Thymus (tissue), 11 donors: Measurements from ENCODE around the gene ZNF609. TPM values are rescaled to one million over a fixed set of nuclear protein-coding genes. Genes with fewer than 3 reads are reported as not detected.

ENCODE experiments used
- DNase-seq, 9 donors: peaks; one replicate each; pipeline ENCODE4 v3.0.0-alpha.2; 2013; ENCODE audit warnings: low spot score in 9 of 9, low read depth in 6 of 9, missing footprints in 1 of 9
- H3K27ac ChIP-seq, 2 donors: one replicate each; pipeline ENCODE4 v1.5.1; 2013; ENCODE audit warnings: control low read depth in 1 of 2, low read depth in 1 of 2, low read length in 1 of 2, mild to moderate bottlenecking in 1 of 2, moderate library complexity in 1 of 2
- H3K27me3 ChIP-seq, 2 donors: one replicate each; pipeline ENCODE4 v1.5.1; 2013; ENCODE audit warnings: low read length in 1 of 2; ENCODE audit not compliant: control insufficient read depth in 2 of 2, insufficient read depth in 1 of 2
- H3K36me3 ChIP-seq, 2 donors: one replicate each; pipeline ENCODE4 v1.5.1; 2013; ENCODE audit warnings: low read length in 1 of 2, mild to moderate bottlenecking in 1 of 2, moderate library complexity in 1 of 2; ENCODE audit not compliant: control insufficient read depth in 2 of 2, insufficient read depth in 2 of 2
- H3K4me1 ChIP-seq, 2 donors: one replicate each; pipeline ENCODE4 v1.5.1; 2013; ENCODE audit warnings: low read length in 2 of 2; ENCODE audit not compliant: control insufficient read depth in 2 of 2, insufficient read depth in 2 of 2
- H3K4me3 ChIP-seq, 2 donors: one replicate each; pipeline ENCODE4 v1.5.1; 2013; ENCODE audit warnings: low read length in 2 of 2, control low read depth in 1 of 2, mild to moderate bottlenecking in 1 of 2
- H3K9me3 ChIP-seq, 2 donors: one replicate each; pipeline ENCODE4 v1.5.1; 2013; ENCODE audit warnings: low read length in 1 of 2, mild to moderate bottlenecking in 1 of 2; ENCODE audit not compliant: control insufficient read depth in 2 of 2, insufficient read depth in 1 of 2
- WGBS: extraction: QIAGEN DNeasy Blood & Tissue Kit; methylation state at CpG from one replicate; pipeline ENCODE4 v1.1.7; 2013; 5-methylcytosine and 5-hydroxymethylcytosine counted together
- polyA plus RNA-seq: library from polyadenylated mRNA; stranded (reverse); fragments of 200-250 nt; gene quantifications from one replicate; pipeline ENCODE4 v1.2.3, GENCODE V29; 2013
- total RNA-seq: library from RNA; stranded (reverse); fragments of 120-200 nt; gene quantifications from one replicate; pipeline ENCODE4 v1.2.4, GENCODE V29; 2013
- donor health status: healthy.

ZNF609 gene
- total and polyA plus RNA-seq, 2 donors, result 7.5 to 16.8 TPM

- no peaks in the 10 kb centered on the region for H3K9me3 ChIP-seq
- peaks cover 3 to 6% of the 10 kb centered on the region in 2 donors for H3K4me1 ChIP-seq
- no peak overlapping the region for H3K4me3 ChIP-seq
- H3K27me3 ChIP-seq, result no peaks in the 10 kb centered on the region
- H3K36me3 ChIP-seq, result peaks cover 0 to 3% of the 10 kb centered on the region in 2 donors
- H3K27ac ChIP-seq, result peak overlapping the region in 1 of 2 donors; percentile 18
- WGBS, result 92% methylated on average over 4 of the region's 4 CpGs
- DNase-seq, result no peak
These were observed 75.3 kb downstream of the ZNF609 start for GRCh38 chr15:64535460-64536243.

GRCh38 chr15:64536244-64536836 lies 76.0 kb downstream of the ZNF609 start:
- Histone ChIP-seq H3K9me3 (no peaks in the 10 kb centered on the region), H3K4me3 (no peak overlapping the region), H3K27ac (peak overlapping the region in 1 of 2 donors; percentile 18), H3K4me1 (peaks cover 3 to 6% of the 10 kb centered on the region in 2 donors), H3K27me3 (no peaks in the 10 kb centered on the region), H3K36me3 (peaks cover 0 to 3% of the 10 kb centered on the region in 2 donors)
- DNase-seq, result no peak
- 80% methylated on average over 6 of the region's 6 CpGs for WGBS

- Histone ChIP-seq H3K9me3 (no peaks in the 10 kb centered on the region), H3K4me1 (no peaks in the 10 kb centered on the region), H3K27ac (no peak overlapping the region), H3K36me3 (peaks cover 3 to 4% of the 10 kb centered on the region in 2 donors), H3K4me3 (no peak overlapping the region), H3K27me3 (no peaks in the 10 kb centered on the region)
- 97% methylated on average over 1 of the region's 1 CpG for WGBS
- DNase-seq, result no peak
These were observed 81.7 kb downstream of the ZNF609 start for GRCh38 chr15:64542091-64542490.

GRCh38 chr15:64544450-64544849 lies 84.1 kb downstream of the ZNF609 start:
- H3K27me3 ChIP-seq, result no peaks in the 10 kb centered on the region
- H3K27ac ChIP-seq, result no peak overlapping the region
- 96% methylated on average over 2 of the region's 2 CpGs for WGBS
- no peaks in the 10 kb centered on the region for H3K4me1 ChIP-seq
- no peak for DNase-seq
- H3K9me3 ChIP-seq, result no peaks in the 10 kb centered on the region
- peaks cover 3 to 4% of the 10 kb centered on the region in 2 donors for H3K36me3 ChIP-seq
- H3K4me3 ChIP-seq, result no peak overlapping the region

GRCh38 chr15:64547275-64547674 lies 86.9 kb downstream of the ZNF609 start:
- H3K4me1 ChIP-seq, result no peaks in the 10 kb centered on the region
- H3K4me3 ChIP-seq, result no peak overlapping the region
- no peak for DNase-seq
- no peak overlapping the region for H3K27ac ChIP-seq
- no peaks in the 10 kb centered on the region for H3K9me3 ChIP-seq
- no peaks in the 10 kb centered on the region for H3K27me3 ChIP-seq
- H3K36me3 ChIP-seq, result peaks cover 0 to 4% of the 10 kb centered on the region in 2 donors

GRCh38 chr15:64548235-64548634 lies 87.9 kb downstream of the ZNF609 start:
- Histone ChIP-seq H3K27ac (no peak overlapping the region), H3K27me3 (no peaks in the 10 kb centered on the region), H3K4me1 (no peaks in the 10 kb centered on the region), H3K4me3 (no peak overlapping the region), H3K9me3 (no peaks in the 10 kb centered on the region), H3K36me3 (peaks cover 0 to 4% of the 10 kb centered on the region in 2 donors)
- no peak for DNase-seq
- 96% methylated on average over 2 of the region's 2 CpGs for WGBS

GRCh38 chr15:64549860-64550259 lies 89.5 kb downstream of the ZNF609 start:
- no peaks in the 10 kb centered on the region for H3K27me3 ChIP-seq
- no peak for DNase-seq
- no peaks in the 10 kb centered on the region for H3K9me3 ChIP-seq
- H3K4me3 ChIP-seq, result no peak overlapping the region
- H3K27ac ChIP-seq, result no peak overlapping the region
- H3K36me3 ChIP-seq, result no peaks in the 10 kb centered on the region
- H3K4me1 ChIP-seq, result no peaks in the 10 kb centered on the region
- 97% methylated on average over 2 of the region's 2 CpGs for WGBS

GRCh38 chr15:64552281-64552948 lies 92.0 kb downstream of the ZNF609 start:
- Histone ChIP-seq H3K4me1 (no peaks in the 10 kb centered on the region), H3K27me3 (no peaks in the 10 kb centered on the region), H3K4me3 (no peak overlapping the region), H3K27ac (no peak overlapping the region), H3K36me3 (no peaks in the 10 kb centered on the region), H3K9me3 (no peaks in the 10 kb centered on the region)
- 97% methylated on average over 8 of the region's 8 CpGs for WGBS
- no peak for DNase-seq

- Histone ChIP-seq H3K27ac (no peak overlapping the region), H3K36me3 (no peaks in the 10 kb centered on the region), H3K9me3 (no peaks in the 10 kb centered on the region), H3K4me3 (no peak overlapping the region), H3K27me3 (no peaks in the 10 kb centered on the region), H3K4me1 (no peaks in the 10 kb centered on the region)
- DNase-seq, result no peak
These were observed 98.2 kb downstream of the ZNF609 start for GRCh38 chr15:64558460-64559179.
